CD8-positive, alpha-beta memory T cell (primary cell): ENCODE data around the gene TIAM2. TPM values are rescaled to one million over a fixed set of nuclear protein-coding genes. Genes with fewer than 3 reads are reported as not detected.

Source experiments
- CTCF ChIA-PET: fragments of 350-600 bp; sonication (Branson Sonifier 250); formaldehyde crosslinking; loops from one replicate; lab custom pipeline; 2021; ENCODE audit warnings: antibody characterized with exemption; lab: Charles Lee
- POLR2A ChIA-PET: fragments of 350-600 bp; sonication (Branson Sonifier 250); formaldehyde crosslinking; loops from one replicate; lab custom pipeline; 2021; ENCODE audit warnings: antibody characterized with exemption; lab: Charles Lee
- DNase-seq, 5 donors: peaks; one replicate each; pipeline versions ENCODE4 v3.0.0 to v3.0.0-alpha.2; 2020 to 2022; ENCODE audit warnings: mixed read lengths in 1 of 5
- H3K27ac ChIP-seq: one replicate; pipeline ENCODE4 v1.7.0; 2013; ENCODE audit warnings: low read depth, mild to moderate bottlenecking, low read length, moderate library complexity
- H3K27me3 ChIP-seq: 2 replicates; pipeline ENCODE4 v1.7.0; 2013; ENCODE audit warnings: low read length, mild to moderate bottlenecking; ENCODE audit not compliant: insufficient read depth, poor library complexity, severe bottlenecking
- H3K36me3 ChIP-seq: 2 replicates; pipeline ENCODE4 v1.7.0; 2013; ENCODE audit warnings: mild to moderate bottlenecking, low read length, moderate library complexity; ENCODE audit not compliant: insufficient read depth
- H3K4me1 ChIP-seq: 2 replicates; pipeline ENCODE4 v1.7.0; 2013; ENCODE audit warnings: mild to moderate bottlenecking, low read length, moderate library complexity; ENCODE audit not compliant: insufficient read depth
- H3K4me3 ChIP-seq: 2 replicates; pipeline ENCODE4 v1.7.0; 2013; ENCODE audit warnings: mild to moderate bottlenecking, low read length
- H3K9me3 ChIP-seq: 2 replicates; pipeline ENCODE4 v1.7.0; 2013; ENCODE audit warnings: mild to moderate bottlenecking, low read length
- H3K27ac Mint-ChIP-seq, 8 donors: one replicate each; pipeline ENCODE4 v1.8.0; 2020 to 2021; ENCODE audit warnings: mixed read lengths in 8 of 8, mild to moderate bottlenecking in 6 of 8, inconsistent platforms in 3 of 8, moderate library complexity in 3 of 8
- H3K27me3 Mint-ChIP-seq, 2 donors: one replicate each; pipeline ENCODE4 v1.8.0; 2020 to 2021; ENCODE audit warnings: mixed read lengths in 2 of 2, mild to moderate bottlenecking in 1 of 2, moderate library complexity in 1 of 2
- H3K36me3 Mint-ChIP-seq, 3 donors: one replicate each; pipeline ENCODE4 v1.8.0; 2020 to 2021; ENCODE audit warnings: mixed read lengths in 3 of 3, inconsistent platforms in 1 of 3, mild to moderate bottlenecking in 1 of 3
- H3K4me1 Mint-ChIP-seq, 3 donors: one replicate each; pipeline ENCODE4 v1.8.0; 2020 to 2021; ENCODE audit warnings: mixed read lengths in 3 of 3, inconsistent platforms in 1 of 3, mild to moderate bottlenecking in 1 of 3
- H3K4me3 Mint-ChIP-seq, 7 donors: one replicate each; pipeline ENCODE4 v1.8.0; 2020 to 2021; ENCODE audit warnings: mixed read lengths in 7 of 7, mild to moderate bottlenecking in 6 of 7, moderate library complexity in 4 of 7, inconsistent platforms in 2 of 7
- H3K9me3 Mint-ChIP-seq, 5 donors: one replicate each; pipeline ENCODE4 v1.8.0; 2020 to 2022; ENCODE audit warnings: mixed read lengths in 5 of 5, mild to moderate bottlenecking in 3 of 5, moderate library complexity in 2 of 5, inconsistent platforms in 1 of 5
- polyA plus RNA-seq: library from polyadenylated mRNA; unstranded; fragments of 300-500 nt; fragmentation: Illumina TruSeq; gene quantifications from one replicate; pipeline ENCODE4 v1.2.3, GENCODE V29; 2021
- total RNA-seq, 2 experiments: library from RNA; stranded (reverse); gene quantifications; one replicate each; pipeline ENCODE4 v1.2.3, GENCODE V29; 2021

Gene TIAM2
- total and polyA plus RNA-seq, 3 experiments from 2014 or later = 1.1 to 31.1 (median 24.5) TPM

DNA sequence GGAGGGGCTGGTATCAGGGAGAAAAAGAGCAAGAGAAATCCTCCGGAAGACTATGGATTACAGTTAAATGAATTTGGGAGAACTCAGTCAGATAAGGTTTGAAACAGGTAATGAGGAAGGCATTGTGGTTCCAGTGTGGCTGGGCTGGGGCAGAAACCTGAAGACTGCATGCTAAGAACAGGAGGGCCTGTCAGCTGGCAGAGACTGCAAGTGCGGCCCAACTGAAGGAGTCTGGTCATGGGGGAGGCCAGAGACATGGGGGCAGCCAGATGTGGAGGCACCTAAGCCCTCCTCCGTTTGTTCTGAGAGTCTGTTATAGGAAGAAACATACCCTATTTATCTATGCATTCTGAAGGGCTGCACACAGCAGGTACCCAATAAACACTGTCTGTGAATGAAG is 302.6 kb downstream of the TIAM2 start:
- no peak for DNase-seq
- Mint-ChIP-seq H3K27ac (peak overlapping the region in 3 of 8 donors; percentile 7 to 31 (median 26)), H3K4me1 (peaks cover 3 to 25% (median 8%) of the 10 kb centered on the region in 3 donors), H3K4me3 (no peak overlapping the region), H3K27me3 (no peaks in the 10 kb centered on the region), H3K36me3 (peaks cover 0 to 67% (median 25%) of the 10 kb centered on the region in 3 donors), H3K9me3 (no peaks in the 10 kb centered on the region)
- Histone ChIP-seq H3K4me1 (no peaks in the 10 kb centered on the region), H3K4me3 (no peak overlapping the region), H3K36me3 (peaks cover 6% of the 10 kb centered on the region), H3K27me3 (no peaks in the 10 kb centered on the region), H3K9me3 (no peaks in the 10 kb centered on the region), H3K27ac (no peak overlapping the region)
- CTCF ChIA-PET = no interaction called here
- POLR2A ChIA-PET = no interaction called here

DNA sequence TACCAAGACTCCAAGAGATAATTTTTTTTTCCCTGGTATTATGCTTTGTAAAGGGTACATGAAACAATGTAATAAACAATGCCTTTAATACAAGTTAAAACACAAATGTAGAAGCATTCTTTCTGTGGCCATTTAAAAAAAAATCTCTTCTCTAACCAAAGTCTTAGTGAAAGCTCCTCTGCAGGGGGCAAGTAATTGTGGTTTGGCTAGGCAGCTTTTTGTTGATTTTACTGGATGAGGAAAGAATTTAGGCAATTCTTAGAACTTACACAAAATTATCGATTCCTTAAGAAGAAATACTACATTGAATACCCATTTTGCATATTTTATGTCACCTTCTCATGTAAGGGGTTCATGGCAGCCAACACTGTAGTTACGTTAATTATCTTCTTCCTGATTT is 306.8 kb downstream of the TIAM2 start:
- H3K9me3 ChIP-seq = no peaks in the 10 kb centered on the region
- no peaks in the 10 kb centered on the region for H3K27me3 ChIP-seq
- CTCF ChIA-PET = interaction anchor here (1.3 kb wide), 1 partner anchor 18 kb away, joined by 3 read pairs; no protein-coding TSS in a partner anchor
- no peaks in the 10 kb centered on the region for H3K4me1 ChIP-seq
- no peak overlapping the region for H3K4me3 Mint-ChIP-seq
- POLR2A ChIA-PET = no interaction called here
- H3K36me3 Mint-ChIP-seq = peaks cover 4 to 67% (median 17%) of the 10 kb centered on the region in 3 donors
- no peak for DNase-seq
- no peaks in the 10 kb centered on the region for H3K36me3 ChIP-seq
- H3K27ac ChIP-seq = no peak overlapping the region
- no peak overlapping the region for H3K4me3 ChIP-seq
- no peaks in the 10 kb centered on the region for H3K27me3 Mint-ChIP-seq
- H3K27ac Mint-ChIP-seq = no peak overlapping the region
- H3K4me1 Mint-ChIP-seq = peaks cover 13 to 31% (median 14%) of the 10 kb centered on the region in 3 donors
- no peaks in the 10 kb centered on the region for H3K9me3 Mint-ChIP-seq

DNA sequence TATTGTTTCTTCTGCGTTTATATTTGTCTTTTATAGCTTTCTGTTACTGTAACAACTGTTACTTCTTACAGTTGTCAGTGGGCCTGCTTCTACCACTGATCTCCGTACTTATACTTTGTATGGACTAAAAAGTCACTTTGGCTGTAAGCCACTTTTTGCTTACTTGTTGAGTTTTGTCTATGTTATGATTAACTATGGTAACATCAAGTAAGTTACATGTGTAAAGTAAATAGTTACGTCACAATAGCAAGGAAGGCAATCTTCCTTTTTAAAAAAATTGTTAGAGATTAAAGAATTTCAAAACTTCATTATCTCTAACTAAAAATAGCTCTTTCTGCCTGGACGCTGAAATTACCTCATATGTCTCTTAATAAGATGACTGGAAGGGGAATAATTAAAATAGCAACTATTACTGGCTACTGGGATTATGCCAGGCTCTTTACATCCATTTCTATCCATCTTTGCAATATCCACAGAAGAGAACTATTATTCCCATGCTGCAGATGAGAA is 308.3 kb downstream of the TIAM2 start:
- H3K27me3 Mint-ChIP-seq = no peaks in the 10 kb centered on the region
- peaks cover 16 to 45% (median 29%) of the 10 kb centered on the region in 3 donors for H3K4me1 Mint-ChIP-seq
- Histone ChIP-seq H3K9me3 (no peaks in the 10 kb centered on the region), H3K4me1 (no peaks in the 10 kb centered on the region), H3K36me3 (no peaks in the 10 kb centered on the region), H3K4me3 (no peak overlapping the region), H3K27me3 (no peaks in the 10 kb centered on the region), H3K27ac (no peak overlapping the region)
- H3K4me3 Mint-ChIP-seq = no peak overlapping the region
- POLR2A ChIA-PET = no interaction called here
- H3K36me3 Mint-ChIP-seq = peaks cover 4 to 67% (median 12%) of the 10 kb centered on the region in 3 donors
- no peak for DNase-seq
- H3K9me3 Mint-ChIP-seq = no peaks in the 10 kb centered on the region
- no peak overlapping the region for H3K27ac Mint-ChIP-seq
- CTCF ChIA-PET = no interaction called here

DNA sequence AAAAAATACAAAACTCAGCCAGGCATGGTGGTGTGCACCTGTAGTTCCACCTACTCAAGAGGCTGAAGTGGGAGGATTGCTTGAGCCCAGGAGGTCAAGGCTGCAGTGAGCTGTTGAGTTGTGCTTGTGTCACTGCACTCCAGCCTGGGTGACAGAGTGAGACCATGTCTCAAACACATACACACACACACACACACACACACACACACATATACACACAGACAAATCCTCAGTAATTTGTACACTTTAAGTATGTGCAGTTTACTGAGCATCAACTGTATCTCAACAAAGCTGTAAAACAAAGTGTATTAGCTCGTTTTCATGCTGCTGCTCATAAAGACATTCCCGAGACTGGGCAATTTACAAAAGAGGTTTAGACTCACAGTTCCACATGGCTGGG is 311.8 kb downstream of the TIAM2 start:
- Mint-ChIP-seq H3K9me3 (no peaks in the 10 kb centered on the region), H3K27ac (peak overlapping the region in 3 of 8 donors; percentile 15 to 19 (median 18)), H3K4me1 (peaks cover 17 to 58% (median 53%) of the 10 kb centered on the region in 3 donors), H3K27me3 (no peaks in the 10 kb centered on the region), H3K4me3 (no peak overlapping the region), H3K36me3 (peaks cover 4 to 68% (median 12%) of the 10 kb centered on the region in 3 donors)
- ChIA-PET POLR2A (no interaction called here), CTCF (interaction anchor here (0.7 kb wide), 1 partner anchor 73 kb away, joined by 3 read pairs; no protein-coding TSS in a partner anchor)
- Histone ChIP-seq H3K27me3 (no peaks in the 10 kb centered on the region), H3K4me3 (no peak overlapping the region), H3K27ac (no peak overlapping the region), H3K36me3 (peaks cover 4% of the 10 kb centered on the region), H3K4me1 (peaks cover 4% of the 10 kb centered on the region), H3K9me3 (no peaks in the 10 kb centered on the region)
- DNase-seq = no peak
